HEK293 (cell line): ENCODE measurements around the gene RRAGB.
A peak's percentile ranks its signal among the peaks of the same experiment; 100 is the strongest.

Source experiments
- CTCF ChIA-PET: fragments of 350-600 bp; formaldehyde crosslinking; extraction: SDS; loops from one replicate; lab custom pipeline; 2021; ENCODE audit warnings: antibody characterized with exemption; lab: Yijun Ruan, JAX
- POLR2A ChIA-PET: fragments of 300-600 bp; formaldehyde crosslinking; extraction: SDS; loops from one replicate; lab custom pipeline; 2020; ENCODE audit warnings: antibody characterized with exemption, inconsistent platforms; lab: Yijun Ruan, JAX
- H3K27ac ChIP-seq: fragments of 200-500 bp; sonication (Bioruptor generic); 2 replicates; pipeline ENCODE4 v1.5.1; 2014; ENCODE audit warnings: low read depth, low read length, control low read depth, inconsistent platforms; ENCODE audit errors: extremely low read depth
- H3K36me3 ChIP-seq, 2 experiments: fragments of 200-500 bp in 1 of 2; sonication (Bioruptor generic) in 1 of 2; 1 replicate in 1 of 2; 2 replicates in 1 of 2; pipeline ENCODE4 v1.5.1; 2014 to 2017; ENCODE audit warnings: inconsistent platforms in 2 of 2, low read length in 2 of 2; ENCODE audit not compliant: control insufficient read depth in 2 of 2, insufficient read depth in 1 of 2
- H3K4me1 ChIP-seq: fragments of 200-500 bp; sonication (Bioruptor generic); 2 replicates; pipeline ENCODE4 v1.5.1; 2014; ENCODE audit warnings: mild to moderate bottlenecking, low read length, inconsistent platforms; ENCODE audit not compliant: control insufficient read depth, insufficient read depth
- H3K4me3 ChIP-seq: 2 replicates; pipeline ENCODE4 v1.5.1; 2011; ENCODE audit warnings: low read depth, mild to moderate bottlenecking, control low read depth, low read length, moderate library complexity
- H3K9me3 ChIP-seq: fragments of 200-500 bp; sonication (Bioruptor generic); 2 replicates; pipeline ENCODE4 v1.5.1; 2014; ENCODE audit warnings: low read depth, low read length, inconsistent platforms; ENCODE audit not compliant: control insufficient read depth, insufficient read depth
- EGR2 ChIP-seq: fragments of 450-650 bp; formaldehyde crosslinking; IDR thresholded peaks from 2 replicates; pipeline ENCODE4 v1.5.1; 2016; ENCODE audit warnings: low read depth, missing biosample characterization, missing genetic modification characterization
- HOXA7 ChIP-seq: sonication (generic); formaldehyde crosslinking; IDR thresholded peaks from 2 replicates; pipeline ENCODE4 v1.8.1; 2022; ENCODE audit warnings: missing genetic modification reagents, borderline replicate concordance
- MYNN ChIP-seq: fragments of 450-650 bp; formaldehyde crosslinking; IDR thresholded peaks from 2 replicates; pipeline ENCODE4 v1.5.1; 2016; ENCODE audit warnings: missing biosample characterization, missing genetic modification characterization, borderline replicate concordance
- SP2 ChIP-seq: fragments of 450-650 bp; formaldehyde crosslinking; IDR thresholded peaks from 2 replicates; pipeline ENCODE4 v1.5.1; 2016; ENCODE audit warnings: missing biosample characterization, missing genetic modification characterization
- TCF7L2 ChIP-seq: IDR thresholded peaks from 2 replicates; pipeline ENCODE4 v1.6.1; 2011; ENCODE audit warnings: low read depth, mild to moderate bottlenecking, inconsistent platforms, low read length, moderate library complexity, borderline replicate concordance
- TRIM28 ChIP-seq: IDR thresholded peaks from 2 replicates; pipeline ENCODE4 v1.6.1; 2011; ENCODE audit warnings: low read length, control low read depth, borderline replicate concordance
- ZBTB11 ChIP-seq: fragments of 450-650 bp; formaldehyde crosslinking; conservative IDR thresholded peaks from 2 replicates; pipeline ENCODE4 v1.5.1; 2016; ENCODE audit warnings: low read depth, missing biosample characterization, missing genetic modification characterization
- ZBTB8A ChIP-seq: fragments of 450-650 bp; formaldehyde crosslinking; IDR thresholded peaks from 2 replicates; pipeline ENCODE4 v1.5.1; 2016; ENCODE audit warnings: missing biosample characterization, missing genetic modification characterization
- ZNF202 ChIP-seq: fragments of 450-650 bp; formaldehyde crosslinking; IDR thresholded peaks from 2 replicates; pipeline ENCODE4 v1.5.1; 2016; ENCODE audit warnings: missing biosample characterization, missing genetic modification characterization, borderline replicate concordance
- ZNF473 ChIP-seq: fragments of 450-650 bp; formaldehyde crosslinking; IDR thresholded peaks from 2 replicates; pipeline ENCODE4 v1.5.1; 2017; ENCODE audit warnings: missing biosample characterization, missing genetic modification characterization
- ZNF48 ChIP-seq: fragments of 450-650 bp; formaldehyde crosslinking; IDR thresholded peaks from 2 replicates; pipeline ENCODE4 v1.5.1; 2016; ENCODE audit warnings: missing biosample characterization, missing genetic modification characterization
- ZNF518A ChIP-seq: fragments of 450-650 bp; formaldehyde crosslinking; conservative IDR thresholded peaks from 2 replicates; pipeline ENCODE4 v1.5.1; 2016; ENCODE audit warnings: low read depth, missing biosample characterization, missing genetic modification characterization
- ZNF558 ChIP-seq: fragments of 450-650 bp; formaldehyde crosslinking; IDR thresholded peaks from 2 replicates; pipeline ENCODE4 v1.5.1; 2016; ENCODE audit warnings: missing biosample characterization, missing genetic modification characterization
- ZNF560 ChIP-seq: fragments of 450-650 bp; formaldehyde crosslinking; IDR thresholded peaks from 2 replicates; pipeline ENCODE4 v1.5.1; 2017; ENCODE audit warnings: missing biosample characterization, missing genetic modification characterization, borderline replicate concordance
- ZNF561 ChIP-seq: fragments of 450-650 bp; IDR thresholded peaks from 2 replicates; pipeline ENCODE4 v1.5.1; 2018; ENCODE audit warnings: missing biosample characterization, missing genetic modification characterization, borderline replicate concordance
- ZNF623 ChIP-seq: fragments of 450-650 bp; formaldehyde crosslinking; IDR thresholded peaks from 2 replicates; pipeline ENCODE4 v1.5.1; 2016; ENCODE audit warnings: missing biosample characterization, missing genetic modification characterization
- ZNF626 ChIP-seq: fragments of 450-650 bp; sonication (Bioruptor Pico); formaldehyde crosslinking; IDR thresholded peaks from 2 replicates; pipeline ENCODE4 v1.5.1; 2018; ENCODE audit warnings: missing biosample characterization, missing genetic modification characterization, inconsistent platforms
- TF ChIP-seq, protein P1 (sequence below): fragments of 450-650 bp; formaldehyde crosslinking; IDR thresholded peaks from 2 replicates; pipeline ENCODE4 v1.5.1; 2016; ENCODE audit warnings: missing biosample characterization, missing genetic modification characterization
- TF ChIP-seq, protein P2 (sequence below): sonication (generic); formaldehyde crosslinking; IDR thresholded peaks from 2 replicates; pipeline ENCODE4 v1.8.1; 2022; ENCODE audit warnings: mild to moderate bottlenecking, moderate library complexity, missing genetic modification reagents

RRAGB gene

GRCh38 chrX:55709735-55710134, 7.8 kb upstream of the RRAGB start (continued):
- TF ChIP-seq ZNF473 (tag by site-specific recombination), result no peak
- TF ChIP-seq ZNF561 (tag by site-specific recombination), result no peak
- TF ChIP-seq ZNF626 (tag by site-specific recombination), result peak; percentile 90
- TF ChIP-seq, protein P1, sequence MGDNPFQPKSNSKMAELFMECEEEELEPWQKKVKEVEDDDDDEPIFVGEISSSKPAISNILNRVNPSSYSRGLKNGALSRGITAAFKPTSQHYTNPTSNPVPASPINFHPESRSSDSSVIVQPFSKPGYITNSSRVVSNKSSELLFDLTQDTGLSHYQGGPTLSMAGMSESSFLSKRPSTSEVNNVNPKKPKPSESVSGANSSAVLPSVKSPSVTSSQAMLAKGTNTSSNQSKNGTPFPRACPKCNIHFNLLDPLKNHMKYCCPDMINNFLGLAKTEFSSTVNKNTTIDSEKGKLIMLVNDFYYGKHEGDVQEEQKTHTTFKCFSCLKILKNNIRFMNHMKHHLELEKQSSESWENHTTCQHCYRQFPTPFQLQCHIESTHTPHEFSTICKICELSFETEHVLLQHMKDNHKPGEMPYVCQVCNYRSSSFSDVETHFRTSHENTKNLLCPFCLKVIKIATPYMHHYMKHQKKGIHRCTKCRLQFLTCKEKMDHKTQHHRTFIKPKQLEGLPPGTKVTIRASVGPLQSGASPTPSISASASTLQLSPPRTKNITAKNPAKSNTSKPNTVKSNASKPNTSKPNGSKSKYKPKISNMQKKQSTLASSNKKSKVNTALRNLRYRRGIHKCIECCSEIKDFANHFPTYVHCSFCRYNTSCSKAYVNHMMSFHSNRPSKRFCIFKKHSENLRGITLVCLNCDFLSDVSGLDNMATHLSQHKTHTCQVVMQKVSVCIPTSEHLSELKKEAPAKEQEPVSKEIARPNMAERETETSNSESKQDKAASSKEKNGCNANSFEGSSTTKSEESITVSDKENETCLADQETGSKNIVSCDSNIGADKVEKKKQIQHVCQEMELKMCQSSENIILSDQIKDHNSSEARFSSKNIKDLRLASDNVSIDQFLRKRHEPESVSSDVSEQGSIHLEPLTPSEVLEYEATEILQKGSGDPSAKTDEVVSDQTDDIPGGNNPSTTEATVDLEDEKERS (tag by site-specific recombination), result 0 out of 2 replicates have a peak, but pooled peaks have one; percentile 25
- TF ChIP-seq ZNF558, result no peak
- TF ChIP-seq ZBTB8A, result no peak
- no peak for TF ChIP-seq EGR2
- TF ChIP-seq TRIM28, result peak; percentile 99
- TF ChIP-seq ZBTB11 (tag by site-specific recombination), result no peak
- no peak for TF ChIP-seq MYNN (tag by site-specific recombination)

DNA sequence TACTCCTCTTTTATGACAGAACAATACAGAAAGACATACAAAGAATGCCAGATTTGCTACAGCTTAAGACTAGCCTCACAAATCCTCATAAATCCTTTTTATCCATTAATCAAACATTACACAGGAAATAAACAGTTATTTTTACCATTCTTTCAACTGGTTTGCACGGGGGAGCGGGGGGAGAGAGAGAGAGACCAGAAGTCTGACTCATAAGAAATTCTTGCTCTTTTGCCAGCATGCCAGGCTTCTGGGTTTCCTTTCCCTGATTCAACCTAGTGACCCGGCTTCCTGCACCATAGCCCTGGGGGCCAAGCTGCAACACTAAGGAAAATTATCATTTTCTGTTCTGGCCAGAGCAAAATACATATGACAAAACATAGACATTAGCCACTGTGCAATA, 6.8 kb upstream of the RRAGB start:
- POLR2A ChIA-PET, result no interaction called here
- CTCF ChIA-PET, result no interaction called here
- Histone ChIP-seq H3K4me1 (no peaks in the 10 kb centered on the region), H3K4me3 (no peak overlapping the region), H3K27ac (no peak overlapping the region), H3K9me3 (peaks cover 5% of the 10 kb centered on the region), H3K36me3 (no peaks in the 10 kb centered on the region)
- no peak for TF ChIP-seq EGR2
- TF ChIP-seq ZNF48 (tag by site-specific recombination), result no peak
- no peak for TF ChIP-seq ZNF518A (tag by site-specific recombination)
- no peak for TF ChIP-seq SP2 (tag by site-specific recombination)
- no peak for TF ChIP-seq ZNF560 (tag by site-specific recombination)
- no peak for TF ChIP-seq ZBTB11 (tag by site-specific recombination)
- TF ChIP-seq TCF7L2, result no peak
- TF ChIP-seq ZNF202, result no peak
- TF ChIP-seq ZNF623 (tag by site-specific recombination), result no peak
- no peak for TF ChIP-seq HOXA7 (CRISPR knock-in tag)
- TF ChIP-seq, protein P2, sequence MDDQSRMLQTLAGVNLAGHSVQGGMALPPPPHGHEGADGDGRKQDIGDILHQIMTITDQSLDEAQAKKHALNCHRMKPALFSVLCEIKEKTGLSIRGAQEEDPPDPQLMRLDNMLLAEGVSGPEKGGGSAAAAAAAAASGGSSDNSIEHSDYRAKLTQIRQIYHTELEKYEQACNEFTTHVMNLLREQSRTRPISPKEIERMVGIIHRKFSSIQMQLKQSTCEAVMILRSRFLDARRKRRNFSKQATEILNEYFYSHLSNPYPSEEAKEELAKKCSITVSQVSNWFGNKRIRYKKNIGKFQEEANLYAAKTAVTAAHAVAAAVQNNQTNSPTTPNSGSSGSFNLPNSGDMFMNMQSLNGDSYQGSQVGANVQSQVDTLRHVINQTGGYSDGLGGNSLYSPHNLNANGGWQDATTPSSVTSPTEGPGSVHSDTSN (CRISPR knock-in tag), result no peak
